RCC 7860 (cell line): ENCODE measurements around the gene LYAR.
"Not testable (repeated sequence)": the region's sequence is repeated elsewhere in the genome, so short reads cannot be mapped to it uniquely, and the experiment has no call there.

Experiments used
- DNase-seq: peaks from one replicate; pipeline ENCODE4 v3.0.0-alpha.2; 2015; ENCODE audit warnings: low spot score
- FAIRE-seq: peaks from 2 replicates; lab custom pipeline; 2012; peaks lifted over from hg19 to GRCh38; lab: Jason Lieb, UNC

LYAR gene

GRCh38 chr4:4269331-4269731 is 20.6 kb downstream of the LYAR start:
- no peak for FAIRE-seq
- no peak for DNase-seq

GRCh38 chr4:4268776-4269175 is 21.2 kb downstream of the LYAR start:
- FAIRE-seq (no peak), DNase-seq (no peak)

GRCh38 chr4:4267981-4268380 is 22.0 kb downstream of the LYAR start:
- FAIRE-seq (no peak), DNase-seq (no peak)

GRCh38 chr4:4260185-4260751 is 29.7 kb downstream of the LYAR start:
- FAIRE-seq (peak; percentile 38), DNase-seq (peak; percentile 53)

- FAIRE-seq: no peak
- no peak for DNase-seq
These were observed 30.4 kb downstream of the LYAR start for GRCh38 chr4:4259484-4260100.

GRCh38 chr4:4257705-4258104 is 32.2 kb downstream of the LYAR start:
- not testable (repeated sequence) for DNase-seq, FAIRE-seq

- FAIRE-seq (no peak), DNase-seq (no peak)
These were observed 33.2 kb downstream of the LYAR start for GRCh38 chr4:4256799-4257198.

GRCh38 chr4:4254666-4255065 is 35.3 kb downstream of the LYAR start:
- DNase-seq (no peak), FAIRE-seq (no peak)

GRCh38 chr4:4254199-4254598 is 35.8 kb downstream of the LYAR start:
- DNase-seq (no peak), FAIRE-seq (no peak)

- no peak for FAIRE-seq
- DNase-seq: no peak
These were observed 40.1 kb downstream of the LYAR start for GRCh38 chr4:4249866-4250265.

- not testable (repeated sequence) for FAIRE-seq, DNase-seq
These were observed 40.6 kb downstream of the LYAR start for GRCh38 chr4:4249342-4249741.

- FAIRE-seq (no peak), DNase-seq (no peak)
These were observed 41.1 kb downstream of the LYAR start for GRCh38 chr4:4248885-4249203.

- FAIRE-seq: peak; percentile 40
These were observed 41.7 kb downstream of the LYAR start, which contains the start of gene TMEM128 for GRCh38 chr4:4248029-4248884. TSS of gene TMEM128 (minus strand) at chr4:4248223. CDS start at chr4:4248202, 21 bp downstream.

GRCh38 chr4:4247696-4248028 is 42.3 kb downstream of the LYAR start:
- no peak for FAIRE-seq
- DNase-seq: no peak

More at GRCh38 chr4:4248029-4248884, 41.7 kb downstream of the LYAR start, which contains the start of gene TMEM128:
- DNase-seq: peak; percentile 86

GRCh38 chr4:4245172-4245571 is 44.8 kb downstream of the LYAR start:
- DNase-seq (no peak), FAIRE-seq (no peak)

GRCh38 chr4:4239551-4239950 is 50.4 kb downstream of the LYAR start:
- DNase-seq, FAIRE-seq: not testable (repeated sequence)

- FAIRE-seq (no peak), DNase-seq (no peak)
These were observed 56.3 kb downstream of the LYAR start for GRCh38 chr4:4233610-4234009.

- DNase-seq (no peak), FAIRE-seq (no peak)
These were observed 61.6 kb downstream of the LYAR start for GRCh38 chr4:4228356-4228668.

GRCh38 chr4:4227510-4228355 is 62.2 kb downstream of the LYAR start:
- FAIRE-seq (no peak), DNase-seq (no peak)

GRCh38 chr4:4226606-4227438 is 63.1 kb downstream of the LYAR start, which contains the start of gene OTOP1:
TSS of gene OTOP1 (minus strand) at chr4:4226929. CDS start at chr4:4226864, 65 bp downstream.
- FAIRE-seq (no peak), DNase-seq (no peak)
